Esophagus muscularis mucosa (tissue), 4 donors: ENCODE results near the gene SLC35E1. TPM values are rescaled to one million over a fixed set of nuclear protein-coding genes. Genes with fewer than 3 reads are reported as not detected.
"Not testable (repeated sequence)": the region's sequence is repeated elsewhere in the genome, so short reads cannot be mapped to it uniquely, and the experiment has no call there.

Experiments
- DNase-seq: peaks from one replicate; pipeline ENCODE4 v3.0.0-alpha.2; 2017; ENCODE audit errors: extremely low spot score
- H3K27ac ChIP-seq, 4 donors: fragments of 200-600 bp; sonication (generic); replicated peaks in 1 of 4; 1 replicate in 3 of 4; 2 replicates in 1 of 4; pipeline ENCODE4 v1.5.1; 2016 to 2019; ENCODE audit warnings: mild to moderate bottlenecking in 1 of 4
- H3K27me3 ChIP-seq, 4 donors: fragments of 200-600 bp; sonication (generic); one replicate each; pipeline versions ENCODE4 v1.5.1 to v1.6.0; 2016 to 2019
- H3K36me3 ChIP-seq, 4 donors: fragments of 200-600 bp; sonication (generic); one replicate each; pipeline ENCODE4 v1.5.1; 2016 to 2019
- H3K4me1 ChIP-seq, 4 donors: fragments of 200-600 bp; sonication (generic); one replicate each; pipeline ENCODE4 v1.5.1; 2016 to 2019
- H3K4me3 ChIP-seq, 4 donors: fragments of 200-600 bp; sonication (generic); 1 replicate in 2 of 4; 2 replicates in 2 of 4; pipeline ENCODE4 v1.5.1; 2016 to 2019; ENCODE audit warnings: mild to moderate bottlenecking in 4 of 4, moderate library complexity in 1 of 4
- H3K9me3 ChIP-seq, 4 donors: fragments of 200-600 bp; sonication (generic); 1 replicate in 3 of 4; 2 replicates in 1 of 4; pipeline ENCODE4 v1.5.1; 2016 to 2019
- EP300 ChIP-seq: sonication (generic); formaldehyde crosslinking; IDR thresholded peaks from one replicate; pipeline ENCODE4 v1.6.1; 2017; ENCODE audit warnings: antibody characterized with exemption
- POLR2A ChIP-seq: fragments of 450-650 bp; IDR thresholded peaks from one replicate; pipeline ENCODE4 v1.6.1; 2017; ENCODE audit warnings: antibody characterized with exemption, moderate library complexity, mild to moderate bottlenecking, low read depth
- POLR2AphosphoS5 ChIP-seq, 2 donors: sonication (generic); formaldehyde crosslinking; IDR thresholded peaks; one replicate each; pipeline ENCODE4 v1.6.1; 2017; ENCODE audit warnings: antibody characterized with exemption in 2 of 2
- WGBS: methylation state at CpG from one replicate; pipeline ENCODE4 v1.1.5; 2018; 5-methylcytosine and 5-hydroxymethylcytosine counted together
- intact Hi-C: fragments of 100-400 bp; cut with DNase I; formaldehyde crosslinking; loops from one replicate; pipeline ENCODE4 v1.15.1; 2023
- total RNA-seq, 4 donors: library from RNA; depleted of rRNA; stranded (reverse); fragments of >200 nt; gene quantifications; one replicate each; pipeline versions ENCODE4 v1.1.0 to v1.2.1, GENCODE V29; 2016
- TF ChIP-seq, protein P1 (sequence below), 3 experiments: fragments of 200-600 bp in 2 of 3; fragments of 450-650 bp in 1 of 3; sonication (generic) in 2 of 3; IDR thresholded peaks; one replicate each; pipeline ENCODE4 v1.5.1; 2017 to 2019; ENCODE audit warnings: antibody characterized with exemption in 3 of 3, mild to moderate bottlenecking in 2 of 3, moderate library complexity in 1 of 3

SLC35E1 gene
- total RNA-seq, 4 donors from 2014 or later = 22.8 to 39.7 (median 34.0) TPM

DNA sequence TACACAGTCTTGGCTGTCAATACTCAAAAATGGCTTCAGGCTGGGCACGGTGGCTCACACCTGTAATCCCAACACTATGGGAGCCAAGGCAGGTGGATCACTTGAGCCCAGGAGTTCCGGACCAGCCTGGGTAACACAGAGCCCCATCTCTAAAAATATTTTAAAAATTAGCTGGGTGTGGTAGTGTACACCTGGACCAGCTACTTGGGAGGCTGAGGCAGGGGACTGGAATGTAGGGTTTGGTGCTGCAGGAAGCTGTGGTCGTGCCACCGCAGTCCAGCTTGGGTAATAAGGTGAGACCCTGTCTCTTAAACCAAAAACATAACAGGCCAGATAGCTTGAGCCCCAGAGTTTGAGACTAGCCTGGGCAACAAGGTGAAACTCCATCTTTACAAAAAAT, 23.3 kb downstream of the SLC35E1 start:
- Histone ChIP-seq H3K4me1 (peaks cover 0 to 16% (median 9%) of the 10 kb centered on the region in 4 donors), H3K27me3 (no peaks in the 10 kb centered on the region), H3K36me3 (peaks cover 13 to 46% (median 36%) of the 10 kb centered on the region in 4 donors), H3K9me3 (no peaks in the 10 kb centered on the region), H3K4me3 (no peak overlapping the region), H3K27ac (no peak overlapping the region)
- TF ChIP-seq POLR2AphosphoS5 (IDR thresholded peaks at IDR 0.05) (no peak), POLR2A (no peak), EP300 (no peak)
- no peak for DNase-seq
- WGBS = 93% methylated on average over 4 of the region's 4 CpGs
- intact Hi-C loops = no loop called here

DNA sequence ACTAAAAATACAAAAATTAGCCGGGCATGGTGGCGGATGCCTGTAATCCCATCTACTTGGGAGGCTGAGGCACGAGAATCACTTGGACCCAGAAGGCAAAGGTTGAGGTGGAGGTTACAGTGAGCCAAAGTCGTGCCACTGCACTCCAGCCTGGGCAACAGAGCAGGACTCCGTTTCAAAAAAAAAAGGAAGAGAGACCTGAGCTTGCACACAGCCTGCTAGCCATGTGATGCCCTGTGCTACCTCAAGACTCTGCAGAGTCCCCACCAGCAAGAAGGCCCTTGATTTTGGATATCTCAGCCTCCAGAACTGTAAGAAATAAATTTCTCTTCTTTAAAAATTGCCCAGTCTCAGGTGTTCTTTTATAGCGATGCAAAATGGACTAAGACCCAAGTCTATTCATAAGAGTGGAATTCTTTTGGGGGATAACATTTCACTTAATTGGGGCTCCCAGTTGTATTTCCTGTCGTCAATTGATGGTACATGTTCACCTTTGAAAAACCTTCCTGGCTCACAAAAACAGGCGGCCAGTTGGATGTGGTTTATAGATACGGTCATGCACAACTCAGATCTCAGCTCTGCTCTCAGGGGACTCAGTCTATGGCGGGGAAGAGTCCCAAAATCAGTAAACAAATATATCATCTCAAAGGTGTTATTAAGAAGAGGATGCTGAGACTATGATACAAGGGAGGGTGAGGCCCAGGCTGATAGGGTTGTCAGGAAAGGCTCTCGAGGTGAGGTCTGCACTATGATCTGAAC, 27.6 kb downstream of the SLC35E1 start:
- Histone ChIP-seq H3K36me3 (peaks cover 0 to 11% (median 8%) of the 10 kb centered on the region in 4 donors), H3K27ac (no peak overlapping the region), H3K9me3 (no peaks in the 10 kb centered on the region), H3K4me1 (peaks cover 29 to 51% (median 42%) of the 10 kb centered on the region in 4 donors), H3K27me3 (no peaks in the 10 kb centered on the region), H3K4me3 (no peak overlapping the region)
- 89% methylated on average over 11 of the region's 11 CpGs for WGBS
- DNase-seq = no peak
- intact Hi-C loops = no loop called here
- TF ChIP-seq POLR2AphosphoS5 (IDR thresholded peaks at IDR 0.05) (no peak), EP300 (no peak), POLR2A (no peak)
- TF ChIP-seq, protein P1, sequence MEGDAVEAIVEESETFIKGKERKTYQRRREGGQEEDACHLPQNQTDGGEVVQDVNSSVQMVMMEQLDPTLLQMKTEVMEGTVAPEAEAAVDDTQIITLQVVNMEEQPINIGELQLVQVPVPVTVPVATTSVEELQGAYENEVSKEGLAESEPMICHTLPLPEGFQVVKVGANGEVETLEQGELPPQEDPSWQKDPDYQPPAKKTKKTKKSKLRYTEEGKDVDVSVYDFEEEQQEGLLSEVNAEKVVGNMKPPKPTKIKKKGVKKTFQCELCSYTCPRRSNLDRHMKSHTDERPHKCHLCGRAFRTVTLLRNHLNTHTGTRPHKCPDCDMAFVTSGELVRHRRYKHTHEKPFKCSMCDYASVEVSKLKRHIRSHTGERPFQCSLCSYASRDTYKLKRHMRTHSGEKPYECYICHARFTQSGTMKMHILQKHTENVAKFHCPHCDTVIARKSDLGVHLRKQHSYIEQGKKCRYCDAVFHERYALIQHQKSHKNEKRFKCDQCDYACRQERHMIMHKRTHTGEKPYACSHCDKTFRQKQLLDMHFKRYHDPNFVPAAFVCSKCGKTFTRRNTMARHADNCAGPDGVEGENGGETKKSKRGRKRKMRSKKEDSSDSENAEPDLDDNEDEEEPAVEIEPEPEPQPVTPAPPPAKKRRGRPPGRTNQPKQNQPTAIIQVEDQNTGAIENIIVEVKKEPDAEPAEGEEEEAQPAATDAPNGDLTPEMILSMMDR (IDR thresholded peaks at IDR 0.05) = no peak

DNA sequence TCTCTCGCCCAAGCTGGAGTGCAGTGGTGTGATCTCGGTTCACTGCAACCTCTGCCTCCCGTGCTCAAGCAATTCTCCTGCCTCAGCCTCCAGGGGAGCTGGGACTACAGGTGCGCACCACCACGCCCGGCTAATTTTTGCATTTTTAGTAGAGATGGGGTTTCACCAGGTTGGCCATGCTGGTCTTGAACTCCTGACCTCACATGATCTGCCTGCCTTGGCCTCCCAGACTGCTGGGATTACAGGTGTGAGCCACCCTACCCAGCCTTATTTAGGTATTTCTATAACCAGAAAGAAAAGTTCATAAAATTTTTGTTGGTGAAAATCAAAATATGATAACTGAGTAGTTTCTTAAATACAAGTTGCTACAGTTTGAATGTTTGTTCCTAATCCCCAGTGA, 28.5 kb downstream of the SLC35E1 start:
- H3K27me3 ChIP-seq, DNase-seq, H3K9me3 ChIP-seq, intact Hi-C loops, H3K4me3 ChIP-seq, H3K27ac ChIP-seq: not testable (repeated sequence)
- WGBS = 90% methylated on average over 6 of the region's 6 CpGs
- Histone ChIP-seq H3K36me3 (peaks cover 0 to 14% (median 11%) of the 10 kb centered on the region in 4 donors), H3K4me1 (peaks cover 33 to 57% (median 50%) of the 10 kb centered on the region in 4 donors)

DNA sequence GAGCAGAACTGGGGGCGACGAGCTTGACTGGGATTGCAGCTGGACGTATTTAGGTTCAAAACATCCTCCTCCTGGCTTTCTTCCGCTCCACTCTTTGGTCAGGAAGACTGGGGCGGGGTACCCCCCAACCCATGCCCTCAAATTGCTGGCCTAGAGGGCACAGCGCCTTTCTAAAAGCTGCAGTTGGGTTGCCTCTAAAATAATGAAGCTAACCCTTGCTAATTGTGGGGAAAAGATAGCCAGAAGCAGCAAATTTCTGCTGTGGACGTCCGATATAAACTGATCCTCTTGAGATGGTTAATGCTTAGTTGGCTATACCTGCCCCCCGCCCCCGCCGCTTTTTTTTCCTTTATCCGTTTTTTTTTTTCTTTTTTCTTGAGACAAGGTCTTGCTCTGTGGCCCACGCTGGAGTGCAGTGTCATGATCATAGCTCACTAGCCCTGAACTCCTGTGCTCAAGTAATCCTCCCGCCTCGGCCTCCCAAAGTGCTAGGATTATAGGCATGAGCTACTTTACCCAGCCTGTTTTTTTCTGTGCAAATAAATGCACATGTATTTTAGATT, 29.2 kb downstream of the SLC35E1 start:
- H3K27ac ChIP-seq = peak overlapping the region; percentile 83 to 94 (median 89)
- peaks cover 0 to 21% (median 16%) of the 10 kb centered on the region in 4 donors for H3K36me3 ChIP-seq
- peaks cover 38 to 65% (median 57%) of the 10 kb centered on the region in 4 donors for H3K4me1 ChIP-seq
- peak overlapping the region; percentile 79 to 99 (median 86) for H3K4me3 ChIP-seq
- DNase-seq = no peak
- intact Hi-C loops = no loop called here
- TF ChIP-seq POLR2A (no peak), POLR2AphosphoS5 (IDR thresholded peaks at IDR 0.05) (no peak), EP300 (no peak)
- TF ChIP-seq, protein P1 (IDR thresholded peaks at IDR 0.05) = no peak
- no peaks in the 10 kb centered on the region for H3K9me3 ChIP-seq
- H3K27me3 ChIP-seq = no peaks in the 10 kb centered on the region
- WGBS = 5% methylated on average over 13 of the region's 15 CpGs

DNA sequence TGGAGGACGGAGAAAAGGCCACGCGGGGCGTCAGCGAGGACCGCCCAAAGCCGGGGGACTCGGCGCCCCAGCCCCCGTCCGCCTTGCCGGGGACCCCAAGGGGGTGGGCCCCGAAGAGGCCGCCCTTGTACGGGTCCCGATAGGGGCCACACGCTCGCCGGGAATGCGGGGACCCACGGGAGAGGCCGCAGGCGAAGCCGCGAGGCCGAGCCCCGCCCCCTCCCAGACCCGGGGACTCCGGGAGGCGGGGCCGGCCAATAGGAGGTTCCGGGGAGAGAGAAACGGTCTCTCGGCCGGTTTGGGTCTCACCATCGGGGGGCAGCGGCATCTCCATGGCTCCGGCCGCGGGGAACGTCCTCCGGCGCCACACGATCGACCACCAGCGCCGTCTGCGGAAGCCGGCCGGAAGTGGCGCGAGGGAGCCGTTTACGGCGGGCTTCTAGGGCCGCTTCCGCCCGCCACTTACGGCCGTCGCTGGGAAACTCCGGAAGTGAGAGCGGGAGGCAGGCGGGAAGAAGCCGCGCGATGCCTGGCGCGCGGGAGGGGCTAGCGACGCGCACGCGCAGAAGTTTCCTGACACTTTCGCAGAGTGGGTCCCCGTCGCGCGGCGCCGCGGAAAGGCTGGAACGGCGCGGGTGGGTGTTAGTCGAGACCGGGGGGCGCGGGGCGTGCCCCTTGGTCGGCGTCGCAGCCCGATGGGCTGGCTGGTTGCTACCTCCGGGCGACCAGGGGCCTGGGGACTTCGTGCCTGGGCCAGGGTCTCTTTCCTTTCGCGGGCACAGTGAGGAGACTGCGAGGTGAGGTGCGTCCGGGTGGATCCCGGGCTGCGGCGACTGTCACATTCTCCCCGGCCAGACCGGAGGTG, 29.9 kb downstream of the SLC35E1 start, which contains the start of gene CHERP:
Gene CHERP (minus strand): TSS at position 393 of the 865 bp plus-strand sequence. CDS start 59 bp downstream, at position 334.
- intact Hi-C loops = no loop called here
- Histone ChIP-seq H3K4me3 (peak within 1 kb of the TSS; percentile 79 to 99 (median 86)), H3K9me3 (no peaks in the 10 kb centered on the region), H3K36me3 (peaks cover 0 to 29% (median 21%) of the 10 kb centered on the region in 4 donors), H3K27ac (peak within 1 kb of the TSS; percentile 83 to 94 (median 89)), H3K4me1 (peaks cover 38 to 71% (median 62%) of the 10 kb centered on the region in 4 donors), H3K27me3 (no peaks in the 10 kb centered on the region)
- WGBS = under 1% methylated on average over 26 of the region's 108 CpGs
- TF ChIP-seq, protein P1 (IDR thresholded peaks at IDR 0.05) = no peak
- peak; percentile 95 for TF ChIP-seq POLR2AphosphoS5 (IDR thresholded peaks at IDR 0.05)
- peak; percentile 82 for TF ChIP-seq POLR2A
- DNase-seq = peak; percentile 96
